T-helper 1 cell treated with Interleukin-12 subunit alpha and Interleukin-12 subunit beta and Interleukin-4 antibody, amounts not matched to agents 30 μg/mL and 1 μg/mL, for 36 hours (primary cell): ENCODE measurements around the gene CD46.
A peak's percentile ranks its signal among the peaks of the same experiment; 100 is the strongest.
"Not testable (repeated sequence)": the region's sequence is repeated elsewhere in the genome, so short reads cannot be mapped to it uniquely, and the experiment has no call there.

Experiments
- H3K27ac Mint-ChIP-seq: one replicate; pipeline ENCODE4 v1.8.0; 2021; ENCODE audit warnings: mild to moderate bottlenecking, mixed read lengths
- H3K27me3 Mint-ChIP-seq: one replicate; pipeline ENCODE4 v1.8.0; 2021; ENCODE audit warnings: low read depth, mixed read lengths
- H3K36me3 Mint-ChIP-seq: one replicate; pipeline ENCODE4 v1.8.0; 2021; ENCODE audit warnings: low read depth, mixed read lengths
- H3K4me1 Mint-ChIP-seq: one replicate; pipeline ENCODE4 v1.8.0; 2021; ENCODE audit warnings: low read depth, mixed read lengths
- H3K4me3 Mint-ChIP-seq: one replicate; pipeline ENCODE4 v1.8.0; 2021; ENCODE audit warnings: mild to moderate bottlenecking, moderate library complexity, mixed read lengths
- H3K9me3 Mint-ChIP-seq: one replicate; pipeline ENCODE4 v1.8.0; 2021; ENCODE audit warnings: mixed read lengths

The CD46 gene

DNA sequence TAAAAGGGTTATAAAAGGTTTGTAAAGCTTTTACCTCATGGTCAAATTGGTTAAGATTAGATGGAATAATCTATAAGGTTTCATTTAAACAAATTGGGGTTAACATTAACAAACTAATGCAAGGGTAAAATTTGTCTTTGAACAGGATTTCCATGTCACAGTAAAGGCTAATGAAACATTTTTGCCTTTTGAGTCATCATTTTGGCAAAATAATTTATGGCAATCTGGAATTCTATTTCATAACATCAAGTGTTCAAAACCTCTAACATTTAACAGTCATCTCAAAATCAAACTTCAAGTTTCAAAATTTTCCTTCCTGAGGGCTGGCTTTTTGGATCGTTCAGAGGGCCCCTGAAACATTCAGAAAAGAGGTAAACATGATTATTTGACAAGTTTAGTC lies 6.6 kb upstream of the CD46 start:
- Mint-ChIP-seq H3K4me1 (peaks cover 13% of the 10 kb centered on the region), H3K27me3 (no peaks in the 10 kb centered on the region), H3K36me3 (no peaks in the 10 kb centered on the region), H3K9me3 (no peaks in the 10 kb centered on the region), H3K4me3 (no peak overlapping the region), H3K27ac (no peak overlapping the region)

DNA sequence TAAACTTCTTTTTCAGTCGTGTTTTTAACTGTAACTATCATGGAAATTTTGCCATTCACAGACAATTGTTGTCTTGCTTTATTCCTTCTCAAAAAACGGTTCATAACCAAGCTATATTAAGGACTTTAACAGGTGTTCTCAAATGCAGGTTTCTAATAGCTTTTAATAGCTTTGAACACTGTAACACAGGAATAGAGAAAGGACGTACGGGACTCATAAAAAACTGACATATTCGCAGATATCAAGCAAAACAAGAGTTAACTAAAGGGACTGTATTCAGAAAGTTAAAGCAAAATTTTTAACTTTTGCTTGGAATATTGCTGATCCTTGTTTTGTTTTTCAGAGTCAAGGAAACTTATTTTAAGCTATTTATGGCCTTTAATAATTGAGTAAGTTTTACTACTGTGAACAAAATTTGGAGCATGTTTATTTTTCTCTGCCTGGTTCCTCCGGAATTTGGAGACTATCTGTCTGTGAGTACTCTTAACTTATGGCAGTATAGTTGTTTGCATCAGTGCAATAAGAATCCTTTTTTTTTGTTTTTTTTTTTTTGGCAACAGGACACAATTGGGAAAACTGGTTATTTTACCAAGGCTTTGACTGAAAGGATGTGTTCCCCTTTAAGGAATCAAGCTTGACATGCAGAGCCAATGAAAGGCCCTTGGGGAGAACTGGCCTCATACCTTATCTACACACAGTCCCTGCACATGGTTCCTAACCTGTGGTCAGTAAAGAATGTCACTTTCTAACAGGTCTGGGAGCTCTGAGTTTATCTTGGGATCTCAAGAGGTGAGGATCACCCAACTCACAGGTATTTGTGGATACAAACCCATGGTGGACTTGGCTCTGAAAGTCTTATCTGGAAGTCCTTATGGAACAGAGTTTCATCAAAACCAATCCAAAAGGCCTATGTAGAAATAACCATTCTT lies 5.8 kb upstream of the CD46 start:
- Mint-ChIP-seq H3K27me3 (no peaks in the 10 kb centered on the region), H3K36me3 (no peaks in the 10 kb centered on the region), H3K4me1 (peaks cover 16% of the 10 kb centered on the region), H3K9me3 (no peaks in the 10 kb centered on the region), H3K27ac (no peak overlapping the region), H3K4me3 (no peak overlapping the region)

GRCh38 chr1:207747627-207748492 lies 4.0 kb upstream of the CD46 start:
- Mint-ChIP-seq H3K4me3 (no peak overlapping the region), H3K9me3 (no peaks in the 10 kb centered on the region), H3K36me3 (peaks cover 1% of the 10 kb centered on the region), H3K27me3 (no peaks in the 10 kb centered on the region), H3K27ac (no peak overlapping the region), H3K4me1 (peaks cover 18% of the 10 kb centered on the region)

DNA sequence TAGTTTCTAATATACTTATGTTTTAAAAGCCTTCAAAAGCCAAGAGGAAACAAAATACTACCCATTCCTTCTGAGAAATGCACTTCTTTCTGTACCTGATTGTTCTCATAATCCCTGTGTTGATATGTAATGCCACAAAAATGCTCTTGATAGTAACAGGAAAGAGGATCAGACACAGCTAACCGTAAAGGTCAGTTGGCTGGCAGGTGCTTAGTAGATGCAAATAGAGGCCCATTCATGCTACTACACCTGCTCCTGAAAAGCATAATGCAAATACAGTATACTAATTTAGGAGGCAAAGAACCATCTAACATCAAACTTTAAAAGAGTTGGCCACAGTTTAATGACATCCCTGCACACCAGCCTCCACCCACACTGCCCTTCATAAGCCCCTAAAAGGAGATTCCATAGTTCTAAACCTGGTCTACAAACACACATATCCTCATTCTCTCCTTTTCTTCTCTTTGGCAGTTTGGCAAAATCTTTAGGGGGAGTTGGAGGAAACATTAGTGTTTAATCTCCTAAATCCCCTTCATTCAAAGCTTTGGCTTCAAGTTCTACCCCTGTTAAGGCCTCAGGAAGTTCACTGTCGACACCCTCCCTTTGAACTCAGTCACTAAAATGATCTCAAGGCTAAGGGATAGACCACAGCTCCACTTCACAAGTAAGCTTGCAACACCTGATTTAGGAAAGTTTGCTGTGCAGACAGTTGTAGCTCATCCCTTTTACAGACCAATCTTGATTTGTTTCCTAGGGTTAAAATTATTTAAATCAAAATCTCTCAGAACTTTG lies 2.9 kb upstream of the CD46 start:
- Mint-ChIP-seq H3K27me3 (no peaks in the 10 kb centered on the region), H3K27ac (peak overlapping the region; percentile 3), H3K9me3 (no peaks in the 10 kb centered on the region), H3K4me1 (peaks cover 26% of the 10 kb centered on the region), H3K36me3 (peaks cover 1% of the 10 kb centered on the region), H3K4me3 (peak overlapping the region; percentile 6)

- Mint-ChIP-seq H3K27ac (peak overlapping the region; percentile 88), H3K4me3 (peak overlapping the region; percentile 98), H3K4me1 (peaks cover 37% of the 10 kb centered on the region), H3K27me3 (no peaks in the 10 kb centered on the region), H3K36me3 (peaks cover 2% of the 10 kb centered on the region), H3K9me3 (no peaks in the 10 kb centered on the region)
Measured at GRCh38 chr1:207750631-207751305, 1.1 kb upstream of the CD46 start.

- not testable (repeated sequence) for H3K9me3 Mint-ChIP-seq, H3K27me3 Mint-ChIP-seq, H3K36me3 Mint-ChIP-seq
- H3K27ac Mint-ChIP-seq, result peak overlapping the region; percentile 88
- H3K4me1 Mint-ChIP-seq, result peaks cover 44% of the 10 kb centered on the region
- H3K4me3 Mint-ChIP-seq, result peak overlapping the region; percentile 98
Measured at GRCh38 chr1:207751463-207751789, 428 bp upstream of the CD46 start.

DNA sequence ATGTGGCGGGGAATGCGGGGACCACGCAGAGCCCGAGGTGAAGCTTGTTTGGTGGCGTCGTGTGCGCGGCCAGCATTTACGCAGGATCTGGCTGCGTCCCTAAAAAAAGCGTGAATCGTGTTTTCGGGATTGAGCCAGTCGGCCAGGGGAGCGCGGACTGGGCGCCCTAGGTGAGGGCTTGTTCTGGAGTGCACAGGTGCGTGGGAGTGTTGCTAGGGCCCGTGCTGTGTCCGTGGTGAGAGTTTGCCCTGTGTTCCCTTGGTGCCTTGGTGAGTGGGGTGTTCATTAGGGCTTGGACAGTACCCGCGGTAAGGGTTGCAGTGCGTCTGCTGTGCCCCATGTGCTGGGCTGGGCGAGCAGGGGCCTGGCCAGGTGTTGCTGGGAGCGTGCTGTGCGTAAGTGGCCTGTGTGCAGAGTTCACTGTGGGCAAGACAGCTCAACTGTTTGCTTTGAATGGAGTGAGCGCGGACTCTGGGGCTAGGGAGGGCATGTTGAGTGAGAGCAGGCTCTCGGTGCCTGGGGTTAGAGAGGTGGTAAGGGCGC lies 673 bp downstream of the CD46 start:
- H3K27ac Mint-ChIP-seq, result peak overlapping the region; percentile 88
- H3K4me1 Mint-ChIP-seq, result peaks cover 49% of the 10 kb centered on the region
- H3K4me3 Mint-ChIP-seq, result peak overlapping the region; percentile 98
- peaks cover 5% of the 10 kb centered on the region for H3K36me3 Mint-ChIP-seq
- H3K27me3 Mint-ChIP-seq, result no peaks in the 10 kb centered on the region
- H3K9me3 Mint-ChIP-seq, result no peaks in the 10 kb centered on the region

- Mint-ChIP-seq H3K4me1 (peaks cover 52% of the 10 kb centered on the region), H3K4me3 (peak overlapping the region; percentile 98), H3K27me3 (no peaks in the 10 kb centered on the region), H3K27ac (no peak overlapping the region), H3K9me3 (no peaks in the 10 kb centered on the region), H3K36me3 (peaks cover 8% of the 10 kb centered on the region)
Measured at GRCh38 chr1:207753611-207754010, 1.8 kb downstream of the CD46 start.

- H3K4me1 Mint-ChIP-seq, result peaks cover 48% of the 10 kb centered on the region
- H3K27me3 Mint-ChIP-seq, result no peaks in the 10 kb centered on the region
- H3K36me3 Mint-ChIP-seq, result peaks cover 9% of the 10 kb centered on the region
- no peak overlapping the region for H3K27ac Mint-ChIP-seq
- peak overlapping the region; percentile 21 for H3K4me3 Mint-ChIP-seq
- H3K9me3 Mint-ChIP-seq, result no peaks in the 10 kb centered on the region
Measured at GRCh38 chr1:207754011-207754410, 2.2 kb downstream of the CD46 start.

GRCh38 chr1:207754974-207755700 lies 3.3 kb downstream of the CD46 start:
- Mint-ChIP-seq H3K9me3 (no peaks in the 10 kb centered on the region), H3K27me3 (no peaks in the 10 kb centered on the region), H3K27ac (no peak overlapping the region), H3K36me3 (peaks cover 15% of the 10 kb centered on the region), H3K4me1 (peaks cover 41% of the 10 kb centered on the region), H3K4me3 (no peak overlapping the region)

DNA sequence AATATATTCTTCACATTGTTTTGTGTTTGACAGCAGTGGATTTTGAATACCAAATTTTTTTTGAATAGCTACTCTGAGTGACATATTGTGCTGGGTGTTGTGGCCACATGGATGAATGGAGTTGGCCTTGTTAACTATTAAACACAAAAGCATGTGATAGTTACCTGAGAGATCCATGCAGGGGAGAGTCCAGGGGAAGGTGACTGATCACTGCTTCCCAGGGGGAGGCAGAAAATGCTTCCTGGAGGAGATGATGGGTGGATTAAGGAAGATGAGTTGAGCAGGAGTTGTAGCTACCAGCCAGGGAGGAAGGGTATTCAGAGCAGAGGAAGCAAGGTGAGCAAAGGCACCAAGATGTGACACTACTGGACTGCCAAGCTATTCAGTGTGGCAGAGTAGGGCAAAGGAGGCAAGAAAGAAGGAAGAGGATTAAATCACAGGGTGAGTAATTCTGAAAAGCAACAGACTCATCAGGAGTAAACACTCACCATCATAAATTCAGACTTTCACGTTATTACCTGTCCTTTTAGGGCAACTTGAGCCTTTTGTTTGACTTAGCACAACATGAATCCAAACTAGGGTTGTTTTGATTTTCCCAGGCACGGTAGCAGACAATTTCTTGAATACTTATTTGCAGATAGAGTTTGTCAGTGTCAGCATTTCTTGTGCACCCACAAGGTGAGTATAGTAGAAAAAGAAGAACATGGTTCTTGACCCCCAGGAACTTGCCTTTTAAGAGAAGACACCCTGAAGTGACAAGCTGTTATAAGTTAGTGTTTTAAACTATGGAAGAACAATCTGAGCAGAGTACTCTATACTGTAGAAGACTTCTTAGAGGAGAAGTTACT lies 4.2 kb downstream of the CD46 start:
- Mint-ChIP-seq H3K4me1 (peaks cover 37% of the 10 kb centered on the region), H3K27me3 (no peaks in the 10 kb centered on the region)

DNA sequence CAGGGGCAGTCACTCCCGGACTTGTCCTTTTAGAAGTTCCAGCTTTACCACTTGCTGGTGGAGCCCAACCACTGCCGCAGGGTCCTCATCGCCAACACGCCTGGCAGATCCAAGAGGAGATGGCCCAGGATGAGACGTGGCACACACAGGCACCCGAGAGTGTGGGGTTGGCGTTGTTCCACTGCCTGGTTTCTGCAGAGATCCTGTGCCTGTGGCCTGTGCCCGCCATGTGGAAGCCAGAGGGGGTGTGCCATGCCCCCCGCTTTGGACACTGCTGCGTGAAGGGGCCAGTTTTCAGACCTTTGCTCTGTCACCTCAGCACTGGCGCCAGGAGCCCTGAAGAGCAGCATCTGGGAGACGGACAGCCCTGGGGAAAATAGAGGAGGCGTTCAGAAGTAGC lies 10.8 kb downstream of the CD46 start:
- H3K36me3 Mint-ChIP-seq, result peaks cover 63% of the 10 kb centered on the region
- peaks cover 5% of the 10 kb centered on the region for H3K4me1 Mint-ChIP-seq

More for the DNA sequence above, 4.2 kb downstream of the CD46 start:
- peaks cover 21% of the 10 kb centered on the region for H3K36me3 Mint-ChIP-seq
- no peaks in the 10 kb centered on the region for H3K9me3 Mint-ChIP-seq
- H3K27ac Mint-ChIP-seq, result peak overlapping the region; percentile 55
- peak overlapping the region; percentile 2 for H3K4me3 Mint-ChIP-seq

More for the DNA sequence above, 10.8 kb downstream of the CD46 start:
- H3K9me3 Mint-ChIP-seq, result no peaks in the 10 kb centered on the region
- no peaks in the 10 kb centered on the region for H3K27me3 Mint-ChIP-seq
- H3K4me3 Mint-ChIP-seq, result no peak overlapping the region
- no peak overlapping the region for H3K27ac Mint-ChIP-seq
